T47D (cell line): ENCODE results near the gene ZNF862.

Experiments used
- DNase-seq, 2 experiments: peaks; one replicate each; pipeline versions ENCODE4 v3.0.0 to v3.0.0-alpha.2; 2011 to 2012; ENCODE audit warnings: low read depth in 1 of 2, low spot score in 1 of 2
- JUND ChIP-seq: IDR thresholded peaks from 2 replicates; pipeline ENCODE4 v1.6.1; 2012; ENCODE audit warnings: low read depth
- in situ Hi-C: cut with HindIII; loops from 2 replicates; pipeline ENCODE4 v1.10.0; 2016; ENCODE audit warnings: low sequenced_read_pairs, low pct_unique_long_range_greater_than_20kb

The ZNF862 gene

GRCh38 chr7:149869867-149870266 is 31.7 kb downstream of the ZNF862 start:
- TF ChIP-seq JUND: no peak
- DNase-seq: no peak
- in situ Hi-C loops: no loop called here

GRCh38 chr7:149870274-149870673 is 32.1 kb downstream of the ZNF862 start:
- in situ Hi-C loops: no loop called here
- TF ChIP-seq JUND: no peak
- DNase-seq: no peak

- DNase-seq: no peak
- TF ChIP-seq JUND: no peak
- in situ Hi-C loops: no loop called here
Observed at GRCh38 chr7:149870701-149871483, 32.7 kb downstream of the ZNF862 start.

GRCh38 chr7:149871576-149871975 is 33.4 kb downstream of the ZNF862 start:
- in situ Hi-C loops: no loop called here
- DNase-seq: no peak
- no peak for TF ChIP-seq JUND

- in situ Hi-C loops: no loop called here
- no peak for TF ChIP-seq JUND
- DNase-seq: peak; percentile 73 to 76
Observed at GRCh38 chr7:149872419-149873073, 34.4 kb downstream of the ZNF862 start.

GRCh38 chr7:149873074-149873969 is 35.1 kb downstream of the ZNF862 start, which contains the start of gene ATP6V0E2:
ATP6V0E2 (plus strand) TSS chr7:149873969; CDS start chr7:149874066, 97 bp downstream.
- in situ Hi-C loops: no loop called here
- DNase-seq: peak; percentile 92 to 98
- no peak for TF ChIP-seq JUND

GRCh38 chr7:149873970-149874643 is 35.9 kb downstream of the ZNF862 start:
- in situ Hi-C loops: no loop called here
- no peak for TF ChIP-seq JUND
- DNase-seq: no peak

GRCh38 chr7:149874644-149875028 is 36.5 kb downstream of the ZNF862 start:
- peak in 1 of 2 experiments; percentile 42 for DNase-seq
- in situ Hi-C loops: no loop called here
- TF ChIP-seq JUND: no peak

GRCh38 chr7:149875396-149875795 is 37.2 kb downstream of the ZNF862 start:
- TF ChIP-seq JUND: no peak
- DNase-seq: no peak
- in situ Hi-C loops: no loop called here

GRCh38 chr7:149877890-149878522 is 39.8 kb downstream of the ZNF862 start:
- in situ Hi-C loops: no loop called here
- DNase-seq: no peak
- no peak for TF ChIP-seq JUND

- no peak for DNase-seq
Observed at GRCh38 chr7:149878523-149878921, 40.3 kb downstream of the ZNF862 start.

More at GRCh38 chr7:149878523-149878921, 40.3 kb downstream of the ZNF862 start:
- no peak for TF ChIP-seq JUND
- in situ Hi-C loops: no loop called here
